PC-3 (cell line): Measurements from ENCODE around the gene TCHP.

ENCODE experiments used
- CTCF ChIP-seq: fragments of 300-600 bp; sonication (generic); conservative IDR thresholded peaks from 2 replicates; pipeline ENCODE4 v1.5.1; 2017; ENCODE audit warnings: antibody characterized with exemption, low read depth, mild to moderate bottlenecking, low read length
- EZH2 ChIP-seq: fragments of 300-600 bp; sonication (generic); IDR thresholded peaks from one replicate; pipeline ENCODE4 v1.6.1; 2017; ENCODE audit warnings: antibody characterized with exemption, mild to moderate bottlenecking, low read length; ENCODE audit not compliant: unreplicated experiment
- EZH2phosphoT487 ChIP-seq: fragments of 300-600 bp; sonication (generic); IDR thresholded peaks from 2 replicates; pipeline ENCODE4 v1.6.1; 2018; ENCODE audit warnings: mild to moderate bottlenecking, antibody characterized with exemption, low read length, borderline replicate concordance

GRCh38 chr12:109863847-109864712, 36.0 kb upstream of the TCHP start:
- TF ChIP-seq CTCF (no peak), EZH2 (no peak), EZH2phosphoT487 (no peak)
